Esophagus muscularis mucosa (tissue), 4 donors: ENCODE results near the gene DIRAS2. TPM values are rescaled to one million over a fixed set of nuclear protein-coding genes. Genes with fewer than 3 reads are reported as not detected.

Experiments used
- DNase-seq: peaks from one replicate; pipeline ENCODE4 v3.0.0-alpha.2; 2017; ENCODE audit errors: extremely low spot score
- H3K27ac ChIP-seq, 4 donors: fragments of 200-600 bp; sonication (generic); replicated peaks in 1 of 4; 1 replicate in 3 of 4; 2 replicates in 1 of 4; pipeline ENCODE4 v1.5.1; 2016 to 2019; ENCODE audit warnings: mild to moderate bottlenecking in 1 of 4
- H3K27me3 ChIP-seq, 4 donors: fragments of 200-600 bp; sonication (generic); one replicate each; pipeline versions ENCODE4 v1.5.1 to v1.6.0; 2016 to 2019
- H3K36me3 ChIP-seq, 4 donors: fragments of 200-600 bp; sonication (generic); one replicate each; pipeline ENCODE4 v1.5.1; 2016 to 2019
- H3K4me1 ChIP-seq, 4 donors: fragments of 200-600 bp; sonication (generic); one replicate each; pipeline ENCODE4 v1.5.1; 2016 to 2019
- H3K4me3 ChIP-seq, 4 donors: fragments of 200-600 bp; sonication (generic); 1 replicate in 2 of 4; 2 replicates in 2 of 4; pipeline ENCODE4 v1.5.1; 2016 to 2019; ENCODE audit warnings: mild to moderate bottlenecking in 4 of 4, moderate library complexity in 1 of 4
- H3K9me3 ChIP-seq, 4 donors: fragments of 200-600 bp; sonication (generic); 1 replicate in 3 of 4; 2 replicates in 1 of 4; pipeline ENCODE4 v1.5.1; 2016 to 2019
- CTCF ChIP-seq, 3 experiments: fragments of 200-600 bp in 2 of 3; fragments of 450-650 bp in 1 of 3; sonication (generic) in 2 of 3; IDR thresholded peaks; one replicate each; pipeline ENCODE4 v1.5.1; 2017 to 2019; ENCODE audit warnings: antibody characterized with exemption in 3 of 3, mild to moderate bottlenecking in 2 of 3, moderate library complexity in 1 of 3
- EP300 ChIP-seq: sonication (generic); formaldehyde crosslinking; IDR thresholded peaks from one replicate; pipeline ENCODE4 v1.6.1; 2017; ENCODE audit warnings: antibody characterized with exemption
- POLR2A ChIP-seq: fragments of 450-650 bp; IDR thresholded peaks from one replicate; pipeline ENCODE4 v1.6.1; 2017; ENCODE audit warnings: antibody characterized with exemption, moderate library complexity, mild to moderate bottlenecking, low read depth
- POLR2AphosphoS5 ChIP-seq, 2 donors: sonication (generic); formaldehyde crosslinking; IDR thresholded peaks; one replicate each; pipeline ENCODE4 v1.6.1; 2017; ENCODE audit warnings: antibody characterized with exemption in 2 of 2
- WGBS: methylation state at CpG from one replicate; pipeline ENCODE4 v1.1.5; 2018; 5-methylcytosine and 5-hydroxymethylcytosine counted together
- intact Hi-C: fragments of 100-400 bp; cut with DNase I; formaldehyde crosslinking; loops from one replicate; pipeline ENCODE4 v1.15.1; 2023
- total RNA-seq, 4 donors: library from RNA; depleted of rRNA; stranded (reverse); fragments of >200 nt; gene quantifications; one replicate each; pipeline versions ENCODE4 v1.1.0 to v1.2.1, GENCODE V29; 2016

The DIRAS2 gene
- total RNA-seq, 4 donors from 2014 or later, result 0.17 TPM; not detected in 3

DNA sequence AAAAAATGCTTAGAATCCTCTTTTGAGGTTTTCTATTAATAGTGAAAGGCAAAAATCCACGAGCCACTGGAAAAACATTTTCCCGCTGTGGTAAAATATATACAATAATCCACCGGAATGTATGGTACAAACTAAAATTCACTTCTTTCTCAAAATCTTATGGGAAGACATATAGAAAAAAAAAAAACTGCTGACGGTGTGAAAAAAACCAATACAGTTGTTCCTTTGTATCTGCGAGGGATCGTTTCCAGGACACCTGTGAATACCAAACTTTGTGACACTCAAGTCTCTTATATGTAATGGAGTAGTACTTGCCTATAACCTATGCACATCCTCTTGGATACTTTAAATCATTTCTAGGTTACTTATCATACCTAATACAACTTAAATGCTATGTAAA lies 13.3 kb downstream of the DIRAS2 start:
- WGBS, result 93% methylated on average over 6 of the region's 6 CpGs
- no peak for DNase-seq
- no peak overlapping the region for H3K27ac ChIP-seq
- H3K4me3 ChIP-seq, result no peak overlapping the region
- H3K36me3 ChIP-seq, result no peaks in the 10 kb centered on the region
- no peaks in the 10 kb centered on the region for H3K9me3 ChIP-seq
- TF ChIP-seq POLR2A (no peak), EP300 (no peak)
- no peaks in the 10 kb centered on the region for H3K27me3 ChIP-seq
- H3K4me1 ChIP-seq, result no peaks in the 10 kb centered on the region
- intact Hi-C loops, result no loop called here

DNA sequence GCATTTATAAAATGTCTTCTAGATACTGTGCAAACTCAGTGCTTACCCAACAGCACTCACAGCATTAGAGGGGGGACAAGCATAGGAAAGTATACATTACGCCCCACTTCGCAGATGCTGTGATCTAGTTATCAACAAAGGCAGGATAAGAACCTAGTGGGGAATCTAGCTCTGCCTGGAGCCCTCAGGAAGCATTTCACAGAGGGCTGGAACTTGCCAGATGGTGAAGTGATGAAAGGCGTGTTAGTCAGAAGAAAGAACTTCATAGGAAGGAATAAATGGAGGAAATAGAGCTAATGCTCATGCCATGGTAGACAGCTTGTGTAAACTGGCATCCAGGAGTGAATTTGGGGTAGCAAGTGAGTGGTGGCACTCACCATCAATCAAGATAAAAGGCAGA lies 25.8 kb downstream of the DIRAS2 start:
- H3K27ac ChIP-seq, result no peak overlapping the region
- no peak overlapping the region for H3K4me3 ChIP-seq
- peaks cover 0 to 7% (median 0%) of the 10 kb centered on the region in 4 donors for H3K27me3 ChIP-seq
- WGBS, result 89% methylated on average over 3 of the region's 3 CpGs
- intact Hi-C loops, result no loop called here
- H3K4me1 ChIP-seq, result no peaks in the 10 kb centered on the region
- no peaks in the 10 kb centered on the region for H3K9me3 ChIP-seq
- no peak for DNase-seq
- TF ChIP-seq EP300 (no peak), CTCF (IDR thresholded peaks at IDR 0.05) (no peak), POLR2A (no peak), POLR2AphosphoS5 (IDR thresholded peaks at IDR 0.05) (no peak)
- H3K36me3 ChIP-seq, result no peaks in the 10 kb centered on the region

- Histone ChIP-seq H3K27ac (no peak overlapping the region), H3K27me3 (peaks cover 0 to 14% (median 0%) of the 10 kb centered on the region in 4 donors), H3K4me3 (no peak overlapping the region), H3K9me3 (no peaks in the 10 kb centered on the region), H3K4me1 (no peaks in the 10 kb centered on the region), H3K36me3 (no peaks in the 10 kb centered on the region)
- DNase-seq, result no peak
- 93% methylated on average over 18 of the region's 18 CpGs for WGBS
- intact Hi-C loops, result no loop called here
- TF ChIP-seq POLR2A (no peak), POLR2AphosphoS5 (IDR thresholded peaks at IDR 0.05) (no peak), CTCF (IDR thresholded peaks at IDR 0.05) (no peak), EP300 (no peak)
Observed at GRCh38 chr9:90613502-90613901, 29.1 kb downstream of the DIRAS2 start.

DNA sequence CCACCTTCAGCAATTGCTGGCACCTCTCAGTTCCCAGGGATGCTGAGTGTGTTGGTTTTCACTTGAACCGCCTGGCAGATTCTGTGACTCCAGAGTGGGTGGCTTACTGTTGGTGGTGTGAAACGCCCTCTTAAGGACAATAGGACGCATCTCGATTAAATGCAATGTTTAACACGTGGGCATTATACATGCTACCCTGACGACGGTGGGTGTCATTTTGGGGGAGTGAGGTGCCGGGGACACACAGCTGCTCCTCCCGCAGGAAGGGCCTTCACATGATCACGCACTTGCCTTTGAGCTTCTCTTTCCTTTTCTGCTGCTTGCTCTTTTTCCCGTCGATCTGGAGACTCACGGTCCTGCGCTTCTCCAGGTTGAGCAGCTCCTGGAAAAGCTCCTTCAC lies 29.7 kb downstream of the DIRAS2 start:
- no peak for TF ChIP-seq EP300
- TF ChIP-seq CTCF (IDR thresholded peaks at IDR 0.05), result no peak
- no peak for TF ChIP-seq POLR2AphosphoS5 (IDR thresholded peaks at IDR 0.05)
- Histone ChIP-seq H3K27me3 (peaks cover 0 to 14% (median 0%) of the 10 kb centered on the region in 4 donors), H3K36me3 (no peaks in the 10 kb centered on the region), H3K4me1 (no peaks in the 10 kb centered on the region), H3K27ac (no peak overlapping the region), H3K4me3 (no peak overlapping the region), H3K9me3 (no peaks in the 10 kb centered on the region)
- no peak for DNase-seq
- WGBS, result 93% methylated on average over 14 of the region's 14 CpGs
- intact Hi-C loops, result no loop called here

DNA sequence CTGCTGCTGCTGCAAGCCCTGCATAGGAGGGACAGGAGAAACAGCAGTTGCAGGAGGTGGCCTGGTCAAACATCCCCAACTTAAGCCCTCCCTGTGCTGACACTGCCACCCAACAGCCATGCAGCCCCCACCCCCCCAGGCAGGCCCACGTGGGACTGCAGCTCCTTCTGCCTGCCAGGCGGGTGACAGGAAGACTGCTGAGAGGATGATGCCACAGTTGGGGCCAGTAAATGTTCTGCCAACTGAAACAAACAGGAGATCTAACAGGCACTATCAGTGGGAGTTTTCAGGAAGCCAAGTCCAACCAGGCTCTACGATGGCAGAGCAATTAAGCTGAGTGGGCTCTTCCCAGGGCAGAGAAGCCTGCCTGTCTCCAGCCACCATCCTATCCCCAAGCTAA lies 31.1 kb downstream of the DIRAS2 start:
- intact Hi-C loops, result no loop called here
- no peak overlapping the region for H3K27ac ChIP-seq
- peaks cover 0 to 14% (median 0%) of the 10 kb centered on the region in 4 donors for H3K27me3 ChIP-seq
- 56% methylated on average over 1 of the region's 3 CpGs for WGBS
- no peak for DNase-seq
- no peak for TF ChIP-seq POLR2AphosphoS5 (IDR thresholded peaks at IDR 0.05)
- no peak for TF ChIP-seq CTCF (IDR thresholded peaks at IDR 0.05)
- no peaks in the 10 kb centered on the region for H3K9me3 ChIP-seq
- H3K36me3 ChIP-seq, result no peaks in the 10 kb centered on the region
- H3K4me1 ChIP-seq, result no peaks in the 10 kb centered on the region
- H3K4me3 ChIP-seq, result no peak overlapping the region
